GM12801 (cell line): ENCODE results near the gene DGAT2L6.

ENCODE experiments used
- TF ChIP-seq, protein P1 (sequence below): IDR thresholded peaks from one replicate; pipeline ENCODE4 v1.5.1; 2011; ENCODE audit warnings: control low read depth; ENCODE audit not compliant: insufficient read length; ENCODE audit errors: extremely low read depth

DGAT2L6 gene

DNA sequence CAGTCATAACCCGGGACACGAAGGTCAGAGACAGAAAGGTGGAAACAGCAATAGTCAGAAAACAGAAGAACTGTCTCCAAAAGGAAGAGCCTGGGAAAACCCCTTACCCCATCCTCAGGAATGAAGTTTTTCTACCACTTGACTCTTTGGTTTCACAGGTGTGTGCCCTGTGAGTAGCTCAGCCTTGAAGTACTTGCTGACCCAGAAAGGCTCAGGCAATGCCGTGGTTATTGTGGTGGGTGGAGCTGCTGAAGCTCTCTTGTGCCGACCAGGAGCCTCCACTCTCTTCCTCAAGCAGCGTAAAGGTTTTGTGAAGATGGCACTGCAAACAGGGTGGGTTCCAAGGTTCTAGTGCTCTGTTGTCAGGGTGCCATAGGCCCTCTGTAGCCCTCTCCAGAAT is 24.4 kb downstream of the DGAT2L6 start:
- TF ChIP-seq, protein P1, sequence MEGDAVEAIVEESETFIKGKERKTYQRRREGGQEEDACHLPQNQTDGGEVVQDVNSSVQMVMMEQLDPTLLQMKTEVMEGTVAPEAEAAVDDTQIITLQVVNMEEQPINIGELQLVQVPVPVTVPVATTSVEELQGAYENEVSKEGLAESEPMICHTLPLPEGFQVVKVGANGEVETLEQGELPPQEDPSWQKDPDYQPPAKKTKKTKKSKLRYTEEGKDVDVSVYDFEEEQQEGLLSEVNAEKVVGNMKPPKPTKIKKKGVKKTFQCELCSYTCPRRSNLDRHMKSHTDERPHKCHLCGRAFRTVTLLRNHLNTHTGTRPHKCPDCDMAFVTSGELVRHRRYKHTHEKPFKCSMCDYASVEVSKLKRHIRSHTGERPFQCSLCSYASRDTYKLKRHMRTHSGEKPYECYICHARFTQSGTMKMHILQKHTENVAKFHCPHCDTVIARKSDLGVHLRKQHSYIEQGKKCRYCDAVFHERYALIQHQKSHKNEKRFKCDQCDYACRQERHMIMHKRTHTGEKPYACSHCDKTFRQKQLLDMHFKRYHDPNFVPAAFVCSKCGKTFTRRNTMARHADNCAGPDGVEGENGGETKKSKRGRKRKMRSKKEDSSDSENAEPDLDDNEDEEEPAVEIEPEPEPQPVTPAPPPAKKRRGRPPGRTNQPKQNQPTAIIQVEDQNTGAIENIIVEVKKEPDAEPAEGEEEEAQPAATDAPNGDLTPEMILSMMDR = no peak

DNA sequence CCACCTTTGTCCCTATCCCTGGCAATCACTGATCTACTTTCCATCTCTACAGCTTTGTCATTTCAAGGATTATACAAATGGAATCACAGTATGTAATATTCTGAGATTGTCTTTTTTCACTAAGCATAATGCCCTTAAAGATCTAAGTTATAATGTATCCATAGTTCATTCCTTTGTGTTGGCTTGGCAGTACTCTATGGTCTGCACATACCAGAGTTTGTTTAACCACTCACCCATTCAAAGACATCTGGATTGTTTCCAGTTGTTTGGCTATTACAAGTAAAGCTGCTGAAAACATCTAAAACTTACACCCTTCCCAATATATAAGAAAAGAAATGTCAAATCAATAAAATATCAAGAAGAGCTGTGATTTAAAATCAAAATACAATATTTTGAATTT is 31.2 kb downstream of the DGAT2L6 start:
- TF ChIP-seq, protein P1 = no peak

DNA sequence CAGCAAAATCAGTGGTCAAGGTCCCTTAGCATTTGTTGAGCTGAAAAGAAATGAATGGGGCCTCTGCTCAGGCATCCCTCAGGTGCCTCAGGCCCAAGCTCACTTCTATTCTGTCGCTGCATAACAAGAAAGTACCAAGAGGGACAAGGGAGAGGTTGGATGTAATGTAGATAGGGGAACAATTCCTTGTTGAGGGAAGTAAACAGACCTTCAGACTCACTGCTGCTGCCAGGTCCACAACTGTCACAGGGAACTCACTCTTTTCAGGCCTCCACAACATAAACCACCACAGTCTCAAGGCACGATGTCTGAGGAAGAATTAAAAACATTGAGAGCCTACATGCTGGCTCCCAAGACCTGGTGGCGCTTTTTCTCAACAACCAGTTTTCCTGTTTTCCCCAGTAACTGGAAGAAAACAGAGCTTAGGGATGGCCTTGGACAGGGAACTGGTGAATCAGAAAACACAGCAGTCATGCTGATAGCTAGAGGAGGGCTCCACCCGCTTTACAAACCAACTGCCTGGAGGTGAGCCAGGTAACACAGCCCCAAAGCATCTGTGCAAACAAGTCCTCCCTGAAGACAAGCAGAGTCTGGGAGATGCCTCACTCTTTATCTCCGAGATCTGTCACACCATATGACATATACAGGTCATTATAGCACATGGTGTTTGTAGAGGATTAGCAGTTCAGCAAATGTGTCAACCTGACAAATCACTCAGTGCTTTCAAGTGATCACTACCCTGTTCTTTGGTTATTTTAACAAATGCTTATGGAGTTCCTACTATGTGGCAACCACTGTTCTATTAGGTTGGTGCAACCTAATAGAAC is 42.9 kb downstream of the DGAT2L6 start:
- TF ChIP-seq, protein P1 = no peak

DNA sequence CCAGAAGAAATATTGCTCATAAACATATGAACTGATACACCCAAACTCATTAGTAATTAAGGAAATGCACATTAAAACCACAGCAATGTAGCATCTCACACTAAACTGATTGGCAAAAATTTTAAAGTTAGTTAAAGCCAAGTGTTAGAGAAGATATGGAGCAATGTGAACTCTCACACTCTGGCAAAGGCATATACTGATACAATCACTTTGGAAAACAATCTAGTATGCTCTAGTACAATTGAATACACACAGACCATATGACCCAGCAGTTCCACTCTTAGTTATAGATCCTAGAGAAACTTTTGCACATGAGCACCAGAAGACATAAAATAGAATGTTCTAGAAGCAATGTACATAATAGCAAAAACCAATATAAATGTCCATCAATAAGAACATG is 48.8 kb downstream of the DGAT2L6 start:
- TF ChIP-seq, protein P1 = no peak

DNA sequence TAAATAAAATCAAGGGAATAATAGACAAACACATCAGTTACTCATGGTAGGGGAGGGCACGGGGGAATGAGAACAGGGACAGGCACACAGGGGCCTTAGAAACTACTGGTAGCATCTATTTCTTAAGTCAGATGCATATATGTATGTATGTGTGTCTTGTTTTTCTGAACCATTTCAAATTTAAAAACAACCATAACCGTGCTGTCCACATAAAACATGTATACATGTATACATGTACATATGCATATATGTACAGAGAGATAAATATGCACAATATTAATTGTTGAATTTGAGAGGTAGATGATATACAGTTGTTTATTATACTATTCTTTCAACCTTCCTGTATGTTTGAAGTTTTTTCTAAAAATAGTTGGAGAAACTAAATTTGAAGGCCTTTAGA is 49.4 kb downstream of the DGAT2L6 start:
- TF ChIP-seq, protein P1 = no peak

DNA sequence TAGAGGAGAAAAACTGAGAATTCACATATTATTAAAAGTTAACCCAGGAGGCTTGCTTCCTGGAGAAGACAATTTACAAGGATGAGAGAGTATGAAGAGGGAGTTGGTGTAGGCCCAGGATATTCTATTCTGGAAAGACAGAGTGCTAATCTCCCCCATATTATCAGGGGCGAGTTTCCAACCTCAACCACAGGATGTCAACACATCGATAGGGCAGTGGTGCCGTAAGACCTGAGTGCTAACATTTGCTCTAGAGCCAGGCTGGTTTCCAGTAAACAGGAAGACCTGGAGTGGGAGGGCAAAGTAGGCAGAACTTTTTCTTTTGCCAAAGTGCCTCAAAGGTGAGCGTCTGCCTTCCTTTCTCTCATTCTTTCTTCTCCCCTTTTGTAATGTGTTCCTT is 54.4 kb downstream of the DGAT2L6 start:
- TF ChIP-seq, protein P1 = no peak

DNA sequence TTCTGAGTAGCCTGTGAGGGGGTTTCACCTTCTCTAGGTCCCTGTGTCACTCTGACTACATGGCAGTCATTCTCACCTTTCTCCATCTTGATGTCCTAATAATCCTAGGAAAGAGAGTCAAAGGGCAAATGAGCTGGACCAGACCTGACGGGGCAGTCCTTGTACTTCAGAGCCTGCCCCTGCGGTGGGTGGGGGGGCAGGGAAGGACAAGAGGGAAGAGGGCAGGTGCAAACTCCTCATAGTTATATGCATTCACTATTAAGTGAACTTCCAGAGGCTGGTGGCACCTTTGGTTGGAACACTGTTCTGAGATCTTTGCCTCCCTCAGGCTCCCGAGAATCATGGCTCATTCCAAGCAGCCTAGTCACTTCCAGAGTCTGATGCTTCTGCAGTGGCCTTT is 57.1 kb downstream of the DGAT2L6 start, which contains the start of gene AWAT1:
Gene AWAT1 (plus strand): TSS at position 301 of the 400 bp plus-strand sequence. CDS start 41 bp downstream, at position 342.
- TF ChIP-seq, protein P1 = no peak
